Kasumi-1 (cell line): Measurements from ENCODE around the gene ELMO3.
A peak's percentile ranks its signal among the peaks of the same experiment; 100 is the strongest.

ENCODE experiments used
- DNase-seq, 2 experiments: peaks; one replicate each; lab custom pipeline; 2025; lab: John Stamatoyannopoulos, UW

Gene ELMO3

GRCh38 chr16:67163999-67164558, 34.9 kb upstream of the ELMO3 start:
- no peak for DNase-seq

DNA sequence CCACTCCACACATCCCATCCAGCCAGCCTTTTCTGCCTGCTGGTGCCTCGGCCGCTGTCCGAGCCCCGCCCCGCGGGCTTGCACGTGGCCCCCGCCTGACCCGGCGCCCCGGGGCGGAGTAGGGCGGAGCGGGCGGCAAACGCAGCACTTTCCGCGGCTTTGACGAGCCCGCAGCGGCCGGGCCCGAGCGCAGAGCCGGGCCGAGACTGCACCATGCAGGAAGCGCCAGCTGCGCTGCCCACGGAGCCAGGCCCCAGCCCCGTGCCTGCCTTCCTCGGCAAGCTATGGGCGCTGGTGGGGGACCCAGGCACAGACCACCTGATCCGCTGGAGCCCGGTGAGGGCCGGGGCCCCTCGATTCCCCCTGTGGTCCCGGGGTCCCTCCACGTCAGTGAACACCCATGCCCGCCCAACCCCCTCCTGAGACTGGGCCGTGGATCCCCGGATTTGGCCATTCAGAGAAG, 34.3 kb upstream of the ELMO3 start, which contains the start of gene HSF4:
HSF4 (plus strand) TSS at position 147 of the 463 bp plus-strand sequence; CDS start at position 214, 67 bp downstream.
- no peak for DNase-seq

GRCh38 chr16:67165121-67166078, 33.5 kb upstream of the ELMO3 start:
- DNase-seq = no peak

DNA sequence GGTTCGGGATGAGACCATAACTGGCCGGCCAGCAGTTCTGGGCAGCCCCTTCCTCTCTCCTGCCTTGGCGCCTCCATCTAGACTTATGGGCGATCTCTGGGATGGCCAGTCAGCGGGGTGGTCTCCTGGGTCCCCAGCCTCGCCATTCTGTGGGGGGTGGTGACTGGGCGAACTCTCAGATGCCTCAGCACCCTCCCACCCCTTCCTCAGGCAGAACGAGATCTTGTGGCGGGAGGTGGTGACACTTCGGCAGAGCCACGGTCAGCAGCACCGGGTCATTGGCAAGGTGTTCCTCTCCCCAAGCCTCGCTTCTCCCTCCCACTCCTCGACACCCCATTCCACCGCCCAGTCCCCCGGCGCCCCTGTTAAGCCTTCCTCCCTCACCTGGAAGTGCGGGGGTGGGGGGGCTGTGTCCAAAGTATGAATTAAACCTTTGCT, 32.8 kb upstream of the ELMO3 start:
- no peak for DNase-seq

- no peak for DNase-seq
These were observed 32.2 kb upstream of the ELMO3 start for GRCh38 chr16:67166598-67167168.

GRCh38 chr16:67167588-67167987, 31.3 kb upstream of the ELMO3 start:
- DNase-seq = no peak

DNA sequence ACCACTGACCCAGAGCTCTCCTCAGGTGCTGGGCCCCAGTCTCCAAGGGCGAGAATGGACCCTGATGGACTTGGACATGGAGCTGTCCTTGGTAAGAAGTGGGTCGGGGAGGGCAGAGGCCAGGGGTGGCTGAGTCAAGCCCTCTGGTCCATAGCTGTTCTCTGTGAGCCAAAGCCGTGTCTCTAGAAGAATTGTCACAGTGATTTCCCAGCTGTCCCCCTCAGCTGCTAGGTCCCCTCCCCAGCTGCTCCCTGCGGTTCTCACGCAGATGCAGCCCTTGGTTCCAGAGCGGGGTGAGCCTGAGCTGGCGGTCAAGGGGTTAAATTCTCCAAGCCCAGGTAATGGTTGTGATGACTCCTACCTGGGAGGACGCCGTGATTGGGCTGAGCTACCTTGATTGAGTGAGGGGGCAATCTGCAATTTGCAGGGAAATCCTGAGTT, 29.9 kb upstream of the ELMO3 start:
- DNase-seq = no peak

GRCh38 chr16:67169642-67170167, 29.2 kb upstream of the ELMO3 start:
- DNase-seq = peak in 1 of 2 experiments; percentile 21

DNA sequence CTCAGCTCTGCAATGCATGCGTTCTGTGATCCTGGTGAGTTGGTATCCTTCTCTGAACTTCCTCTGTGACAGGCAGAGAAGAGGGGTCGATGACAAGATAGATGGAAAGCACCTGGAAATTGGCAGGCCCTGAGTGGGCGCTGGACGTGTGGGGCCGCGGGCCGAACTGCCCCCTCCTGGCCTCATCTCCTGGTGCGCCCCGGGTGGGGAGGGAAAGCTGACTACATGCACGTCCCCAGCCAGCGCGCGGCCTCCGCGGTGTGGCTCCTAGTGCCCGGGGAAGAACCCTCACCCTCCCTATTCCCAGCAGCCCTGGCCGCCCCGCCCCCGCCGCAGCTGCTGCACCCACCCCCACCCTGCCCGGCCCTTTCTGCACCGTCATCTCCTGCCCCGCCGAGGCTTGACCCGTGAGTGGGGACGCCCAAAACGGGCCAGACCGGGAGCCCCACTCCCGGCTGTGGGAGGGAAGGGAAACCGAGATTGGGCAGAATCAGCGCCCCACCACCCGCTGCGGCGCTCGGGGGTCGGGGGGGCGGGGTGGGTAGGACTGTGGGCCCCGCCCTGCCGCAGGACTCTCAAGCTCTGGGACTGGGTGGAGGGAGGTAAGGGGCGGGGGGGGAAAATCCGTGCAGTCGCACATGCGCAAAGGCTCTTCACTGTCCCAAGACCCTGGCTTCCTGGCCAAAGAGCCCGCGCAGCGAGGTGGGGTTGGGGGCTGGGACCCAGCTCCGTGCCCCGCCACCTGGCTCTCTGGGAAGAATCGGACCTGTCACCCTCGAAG, 28.6 kb upstream of the ELMO3 start, which contains the start of gene NOL3:
NOL3 (plus strand) TSS at position 371 of the 781 bp plus-strand sequence.
- no peak for DNase-seq

GRCh38 chr16:67170949-67171649, 27.8 kb upstream of the ELMO3 start:
- no peak for DNase-seq

DNA sequence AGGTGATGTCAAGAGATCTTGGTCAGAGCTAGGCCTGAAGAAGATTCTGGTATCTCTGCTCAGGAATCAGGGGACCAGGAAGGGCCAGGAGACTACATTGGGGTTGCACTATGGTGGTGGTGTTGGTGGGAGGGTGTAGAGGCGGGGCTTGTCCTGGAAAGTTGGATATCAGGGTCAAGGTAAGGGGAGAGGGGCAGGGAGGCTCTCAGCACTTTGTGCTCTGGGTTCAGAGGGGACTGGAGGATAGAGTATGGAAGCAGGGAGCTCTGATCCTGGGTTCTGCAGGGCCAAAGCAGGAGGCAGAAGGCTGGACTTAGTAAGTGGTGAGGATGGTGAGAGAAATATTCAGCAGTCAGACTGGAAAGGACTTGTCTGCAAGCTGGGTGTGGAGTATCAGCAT, 25.6 kb upstream of the ELMO3 start:
- DNase-seq = no peak

DNA sequence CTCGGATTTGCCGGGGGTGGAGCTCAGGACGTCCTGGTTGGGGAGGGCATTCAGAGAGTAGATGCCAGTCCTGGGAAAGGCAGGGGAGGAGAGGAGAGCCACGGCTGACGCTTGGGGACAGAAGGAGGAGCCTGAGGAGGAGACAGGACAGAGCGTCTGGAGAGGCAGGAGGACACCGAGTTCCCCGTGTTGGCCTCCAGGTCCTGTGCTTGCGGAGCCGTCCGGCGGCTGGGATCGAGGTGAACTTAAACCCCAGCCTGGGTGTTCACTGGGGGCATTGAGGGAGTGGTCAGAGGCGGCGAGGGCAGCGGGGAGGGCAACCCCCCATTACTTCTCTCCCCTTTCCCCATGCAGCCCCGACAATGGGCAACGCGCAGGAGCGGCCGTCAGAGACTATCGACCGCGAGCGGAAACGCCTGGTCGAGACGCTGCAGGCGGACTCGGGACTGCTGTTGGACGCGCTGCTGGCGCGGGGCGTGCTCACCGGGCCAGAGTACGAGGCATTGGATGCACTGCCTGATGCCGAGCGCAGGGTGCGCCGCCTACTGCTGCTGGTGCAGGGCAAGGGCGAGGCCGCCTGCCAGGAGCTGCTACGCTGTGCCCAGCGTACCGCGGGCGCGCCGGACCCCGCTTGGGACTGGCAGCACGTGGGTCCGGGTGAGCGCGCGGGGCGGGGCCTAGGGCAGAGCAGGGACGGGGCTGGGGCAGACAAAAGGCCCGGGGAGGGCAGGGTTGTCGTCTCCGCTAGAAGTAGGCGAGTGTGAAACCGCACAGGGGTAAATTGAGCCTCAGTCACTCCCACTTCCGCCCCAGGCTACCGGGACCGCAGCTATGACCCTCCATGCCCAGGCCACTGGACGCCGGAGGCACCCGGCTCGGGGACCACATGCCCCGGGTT, 24.9 kb upstream of the ELMO3 start:
- peak; percentile 54 to 71 for DNase-seq

GRCh38 chr16:67174706-67175231, 24.2 kb upstream of the ELMO3 start:
- DNase-seq = no peak

DNA sequence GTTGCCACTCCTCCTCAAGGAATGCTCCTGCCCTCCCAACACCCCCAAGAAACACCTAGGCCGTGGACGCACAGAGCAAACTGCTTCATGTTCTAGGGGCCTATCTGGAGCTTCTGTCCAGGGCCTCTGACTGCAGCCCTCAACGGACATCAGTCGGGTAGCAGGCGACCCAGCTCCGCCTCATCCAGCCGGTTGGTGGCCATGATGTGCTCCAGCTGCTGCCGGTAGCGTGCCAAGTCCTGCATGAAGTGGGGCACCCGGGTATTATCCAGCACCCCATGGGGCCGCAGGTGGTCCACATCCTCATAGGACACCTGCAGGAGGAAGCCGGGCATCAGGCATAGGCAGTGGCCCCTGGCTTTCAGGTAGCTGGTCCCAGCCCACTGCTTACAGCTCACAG, 22.3 kb upstream of the ELMO3 start:
- no peak for DNase-seq

GRCh38 chr16:67177743-67178699, 20.9 kb upstream of the ELMO3 start:
- peak; percentile 37 to 55 for DNase-seq

DNA sequence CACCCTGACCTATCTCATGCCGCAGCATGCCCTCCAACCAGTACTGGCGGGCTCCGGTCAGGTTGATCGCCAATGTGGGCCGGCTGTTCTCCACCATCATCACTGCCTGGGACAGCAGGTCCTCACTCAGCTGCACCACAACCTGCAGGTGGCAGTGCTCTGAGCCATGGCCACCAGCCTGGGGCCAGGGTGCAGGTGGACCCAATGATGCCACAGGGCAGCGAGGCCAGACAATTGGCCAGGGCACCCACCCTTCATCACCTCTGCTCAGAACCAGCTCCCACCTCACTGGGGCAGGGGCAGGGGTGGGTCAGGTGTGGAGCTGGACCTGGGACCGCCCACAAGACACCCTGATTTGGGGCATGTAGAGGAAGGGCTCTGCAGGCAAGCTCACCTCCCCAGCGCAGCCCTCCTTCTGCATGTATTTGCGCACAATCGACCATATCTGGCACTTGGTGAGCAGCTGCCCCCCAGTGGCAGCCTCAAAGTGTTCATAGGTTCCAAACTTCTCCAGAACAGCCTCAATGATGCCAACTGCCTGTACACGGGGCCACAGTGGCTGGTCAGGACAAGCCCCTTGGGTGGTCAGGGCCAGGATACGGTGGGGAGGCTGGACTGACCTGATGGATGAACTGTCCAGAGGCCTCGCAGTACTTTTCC, 19.4 kb upstream of the ELMO3 start:
- DNase-seq = peak; percentile 44 to 48

DNA sequence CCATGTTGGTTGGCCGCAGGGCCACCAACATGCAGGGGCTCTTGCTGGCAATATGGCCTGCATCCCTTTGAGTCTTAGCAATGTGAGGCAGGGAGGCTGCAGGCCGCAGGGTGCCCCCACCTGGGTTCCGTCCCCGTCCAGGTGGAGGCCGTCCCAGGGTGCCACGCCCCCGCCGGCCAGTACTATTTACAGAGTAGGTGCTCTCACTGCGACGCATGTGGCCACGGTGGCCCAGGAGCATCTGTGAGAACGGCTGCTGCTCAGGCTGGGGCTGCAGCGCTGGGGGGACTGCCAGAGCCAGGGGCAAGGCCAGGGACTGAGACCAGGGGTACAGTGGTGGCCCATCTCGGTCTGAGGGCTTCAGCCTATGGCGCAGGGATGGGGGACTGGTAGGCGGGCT, 18.8 kb upstream of the ELMO3 start:
- DNase-seq = no peak

DNA sequence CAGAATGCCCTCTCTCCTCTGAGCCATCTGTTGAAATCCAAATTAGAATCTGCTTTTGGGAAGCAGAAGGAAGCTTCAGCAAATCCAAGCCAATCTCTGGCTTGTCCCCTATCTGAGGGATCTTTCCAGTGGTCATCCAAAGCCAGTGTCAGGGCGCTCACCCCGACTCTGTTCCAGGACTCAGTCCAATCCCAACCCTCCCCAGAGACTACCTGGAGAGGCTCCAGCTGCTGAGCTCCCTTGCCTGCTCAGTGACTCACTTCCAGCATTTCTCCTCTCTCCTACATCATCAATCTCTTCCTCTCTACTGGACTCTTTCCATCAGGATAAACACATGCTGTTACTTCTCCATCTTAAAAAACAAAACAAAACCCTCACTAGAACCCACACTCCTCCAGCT, 17.6 kb upstream of the ELMO3 start:
- no peak for DNase-seq
